HEK293 (cell line): ENCODE results near the gene RHOJ.

Experiments
- ATF2 ChIP-seq: fragments of 450-650 bp; formaldehyde crosslinking; IDR thresholded peaks from 2 replicates; pipeline ENCODE4 v1.5.1; 2016; ENCODE audit warnings: missing biosample characterization, missing genetic modification characterization, low read depth
- CTCF ChIP-seq: fragments of 450-650 bp; formaldehyde crosslinking; IDR thresholded peaks from 2 replicates; pipeline ENCODE4 v1.5.1; 2016; ENCODE audit warnings: missing biosample characterization, missing genetic modification characterization
- GLI4 ChIP-seq: fragments of 450-650 bp; formaldehyde crosslinking; IDR thresholded peaks from 2 replicates; pipeline ENCODE4 v1.5.1; 2016; ENCODE audit warnings: missing biosample characterization, missing genetic modification characterization
- ZBTB26 ChIP-seq: fragments of 450-650 bp; formaldehyde crosslinking; optimal IDR thresholded peaks from 2 replicates; pipeline ENCODE3; 2016; ENCODE audit warnings: missing biosample characterization, mild to moderate bottlenecking, missing genetic modification characterization
- ZNF121 ChIP-seq: fragments of 450-650 bp; formaldehyde crosslinking; IDR thresholded peaks from 2 replicates; pipeline ENCODE4 v1.5.1; 2016; ENCODE audit warnings: missing biosample characterization, missing genetic modification characterization
- ZNF132 ChIP-seq: fragments of 450-650 bp; formaldehyde crosslinking; IDR thresholded peaks from 2 replicates; pipeline ENCODE4 v1.5.1; 2017; ENCODE audit warnings: missing biosample characterization, missing genetic modification characterization, borderline replicate concordance
- ZNF157 ChIP-seq: fragments of 450-650 bp; formaldehyde crosslinking; IDR thresholded peaks from 2 replicates; pipeline ENCODE4 v1.5.1; 2016; ENCODE audit warnings: missing biosample characterization, missing genetic modification characterization
- ZNF239 ChIP-seq: fragments of 450-650 bp; formaldehyde crosslinking; IDR thresholded peaks from 2 replicates; pipeline ENCODE4 v1.5.1; 2016; ENCODE audit warnings: missing biosample characterization, missing genetic modification characterization
- ZNF324 ChIP-seq: fragments of 450-650 bp; formaldehyde crosslinking; IDR thresholded peaks from 2 replicates; pipeline ENCODE4 v1.5.1; 2016; ENCODE audit warnings: missing biosample characterization, missing genetic modification characterization
- ZNF560 ChIP-seq: fragments of 450-650 bp; formaldehyde crosslinking; IDR thresholded peaks from 2 replicates; pipeline ENCODE4 v1.5.1; 2017; ENCODE audit warnings: missing biosample characterization, missing genetic modification characterization, borderline replicate concordance
- ZNF658 ChIP-seq: fragments of 450-650 bp; formaldehyde crosslinking; IDR thresholded peaks from 2 replicates; pipeline ENCODE4; 2016; ENCODE audit warnings: missing biosample characterization, missing genetic modification characterization
- TF ChIP-seq, protein P1 (sequence below): fragments of 450-650 bp; formaldehyde crosslinking; IDR thresholded peaks from 2 replicates; pipeline ENCODE4 v1.5.1; 2016; ENCODE audit warnings: missing biosample characterization, missing genetic modification characterization

GRCh38 chr14:63269561-63270225, 65.5 kb downstream of the RHOJ start:
- TF ChIP-seq CTCF (tag by site-specific recombination) (no peak), ZNF324 (tag by site-specific recombination) (no peak), ATF2 (no peak), ZNF157 (tag by site-specific recombination) (no peak), GLI4 (tag by site-specific recombination) (no peak), ZNF658 (tag by site-specific recombination) (no peak), ZNF121 (tag by site-specific recombination) (no peak), ZNF132 (tag by site-specific recombination) (no peak), ZNF560 (no peak), ZNF239 (no peak), ZBTB26 (tag by site-specific recombination) (no peak)
- TF ChIP-seq, protein P1, sequence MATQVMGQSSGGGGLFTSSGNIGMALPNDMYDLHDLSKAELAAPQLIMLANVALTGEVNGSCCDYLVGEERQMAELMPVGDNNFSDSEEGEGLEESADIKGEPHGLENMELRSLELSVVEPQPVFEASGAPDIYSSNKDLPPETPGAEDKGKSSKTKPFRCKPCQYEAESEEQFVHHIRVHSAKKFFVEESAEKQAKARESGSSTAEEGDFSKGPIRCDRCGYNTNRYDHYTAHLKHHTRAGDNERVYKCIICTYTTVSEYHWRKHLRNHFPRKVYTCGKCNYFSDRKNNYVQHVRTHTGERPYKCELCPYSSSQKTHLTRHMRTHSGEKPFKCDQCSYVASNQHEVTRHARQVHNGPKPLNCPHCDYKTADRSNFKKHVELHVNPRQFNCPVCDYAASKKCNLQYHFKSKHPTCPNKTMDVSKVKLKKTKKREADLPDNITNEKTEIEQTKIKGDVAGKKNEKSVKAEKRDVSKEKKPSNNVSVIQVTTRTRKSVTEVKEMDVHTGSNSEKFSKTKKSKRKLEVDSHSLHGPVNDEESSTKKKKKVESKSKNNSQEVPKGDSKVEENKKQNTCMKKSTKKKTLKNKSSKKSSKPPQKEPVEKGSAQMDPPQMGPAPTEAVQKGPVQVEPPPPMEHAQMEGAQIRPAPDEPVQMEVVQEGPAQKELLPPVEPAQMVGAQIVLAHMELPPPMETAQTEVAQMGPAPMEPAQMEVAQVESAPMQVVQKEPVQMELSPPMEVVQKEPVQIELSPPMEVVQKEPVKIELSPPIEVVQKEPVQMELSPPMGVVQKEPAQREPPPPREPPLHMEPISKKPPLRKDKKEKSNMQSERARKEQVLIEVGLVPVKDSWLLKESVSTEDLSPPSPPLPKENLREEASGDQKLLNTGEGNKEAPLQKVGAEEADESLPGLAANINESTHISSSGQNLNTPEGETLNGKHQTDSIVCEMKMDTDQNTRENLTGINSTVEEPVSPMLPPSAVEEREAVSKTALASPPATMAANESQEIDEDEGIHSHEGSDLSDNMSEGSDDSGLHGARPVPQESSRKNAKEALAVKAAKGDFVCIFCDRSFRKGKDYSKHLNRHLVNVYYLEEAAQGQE (tag by site-specific recombination) = no peak
